GM13976 (cell line): ENCODE results near the gene CAMKMT.

Source experiments
- DNase-seq: peaks from one replicate; pipeline ENCODE4 v3.0.0; 2012; ENCODE audit warnings: low spot score
- CTCF ChIP-seq: IDR thresholded peaks from 2 replicates; pipeline ENCODE4 v1.5.1; 2012; ENCODE audit warnings: borderline replicate concordance, mild to moderate bottlenecking; ENCODE audit not compliant: insufficient read depth; ENCODE audit errors: extremely low read depth, missing control alignments, control extremely low read depth
- in situ Hi-C: fragments of 300-500 bp; cut with MboI; formaldehyde crosslinking; loops from one replicate; pipeline ENCODE4 v1.12.0; 2022; ENCODE audit warnings: low sequenced_read_pairs, mixed read lengths, inconsistent platforms; ENCODE audit not compliant: unreplicated experiment

The CAMKMT gene

DNA sequence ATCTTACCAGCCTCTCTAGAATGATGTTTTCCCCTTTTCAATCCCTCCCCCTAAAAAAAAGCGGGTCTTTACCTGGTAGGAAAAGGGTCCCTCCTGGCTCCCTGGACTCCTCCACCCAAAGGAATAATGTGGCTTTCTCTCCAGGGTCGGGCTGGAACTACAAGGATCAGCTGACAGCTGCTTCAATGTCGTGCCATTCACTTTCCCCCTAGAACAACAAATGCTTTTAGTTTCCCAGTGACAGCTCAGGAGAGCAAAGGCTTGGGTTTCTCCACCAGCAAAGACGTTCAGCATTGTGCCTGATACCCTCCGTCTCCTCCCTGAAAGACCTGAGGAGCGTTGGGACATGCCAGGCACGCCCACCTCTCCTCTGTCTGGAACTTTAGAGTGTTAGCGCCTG is 405.9 kb downstream of the CAMKMT start:
- in situ Hi-C loops, result no loop called here
- DNase-seq, result no peak
- TF ChIP-seq CTCF, result no peak

- no peak for DNase-seq
- no peak for TF ChIP-seq CTCF
- in situ Hi-C loops, result no loop called here
Observed at GRCh38 chr2:44768438-44769236, 406.9 kb downstream of the CAMKMT start.

DNA sequence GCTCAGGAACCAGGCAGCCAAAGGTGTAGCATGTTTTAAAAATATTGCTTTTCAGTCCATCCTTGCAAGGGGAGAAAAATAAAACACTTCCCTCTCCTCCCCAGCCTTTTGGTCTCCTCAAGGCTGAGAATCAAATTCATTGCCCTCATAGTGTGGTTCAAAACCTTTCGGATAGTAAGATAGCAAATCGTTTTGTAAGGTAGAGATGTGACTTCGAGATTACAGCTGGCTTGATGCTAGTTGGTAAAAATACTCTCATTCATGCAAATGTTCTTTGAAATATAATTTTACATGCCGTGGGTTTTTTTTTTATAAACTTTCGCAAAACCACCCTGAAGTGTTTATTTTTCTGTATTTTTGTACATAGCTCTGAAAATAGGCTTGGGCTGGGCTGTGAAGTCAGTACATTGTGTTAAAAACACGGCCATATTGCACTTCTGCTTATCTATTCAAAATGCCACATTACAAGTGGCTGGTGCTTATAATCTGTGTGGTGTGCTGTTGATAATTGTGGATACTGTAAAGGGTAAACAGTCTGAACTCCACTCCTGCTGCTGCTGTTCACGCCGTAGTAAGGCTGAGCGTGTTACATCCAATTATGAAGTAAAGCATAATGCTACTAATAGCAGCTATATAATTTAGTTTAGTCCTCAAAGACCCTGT is 407.7 kb downstream of the CAMKMT start:
- TF ChIP-seq CTCF, result no peak
- DNase-seq, result no peak
- in situ Hi-C loops, result no loop called here

GRCh38 chr2:44770221-44771195 is 408.8 kb downstream of the CAMKMT start:
- peak; percentile 9 for TF ChIP-seq CTCF
- in situ Hi-C loops, result no loop called here
- DNase-seq, result no peak

GRCh38 chr2:44771522-44771921 is 409.8 kb downstream of the CAMKMT start:
- in situ Hi-C loops, result no loop called here
- TF ChIP-seq CTCF, result no peak
- no peak for DNase-seq

DNA sequence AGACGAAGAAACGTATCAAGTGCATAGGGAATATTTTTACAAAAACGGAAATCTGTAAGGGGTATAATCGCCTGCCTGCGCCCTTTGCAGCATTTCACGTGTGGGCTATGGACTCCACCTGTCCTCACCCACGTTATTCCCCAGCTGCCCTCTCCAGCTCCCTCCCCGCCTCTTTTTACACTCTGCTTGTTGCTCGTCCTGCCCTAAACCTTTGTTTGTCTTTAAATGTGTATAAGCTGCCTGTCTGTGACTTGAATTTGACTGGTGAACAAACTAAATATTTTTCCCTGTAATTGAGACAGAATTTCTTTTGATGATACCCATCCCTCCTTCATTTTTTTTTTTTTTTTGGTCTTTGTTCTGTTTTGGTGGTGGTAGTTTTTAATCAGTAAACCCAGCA is 410.4 kb downstream of the CAMKMT start:
- TF ChIP-seq CTCF, result no peak
- in situ Hi-C loops, result no loop called here
- DNase-seq, result no peak
